HEK293 (cell line): ENCODE data around the gene ANKRD50.
A peak's percentile ranks its signal among the peaks of the same experiment; 100 is the strongest.

Experiments used
- FEZF1 ChIP-seq: fragments of 450-650 bp; formaldehyde crosslinking; IDR thresholded peaks from 2 replicates; pipeline ENCODE4 v1.5.1; 2016; ENCODE audit warnings: missing biosample characterization, missing genetic modification characterization
- GLIS2 ChIP-seq: fragments of 450-650 bp; formaldehyde crosslinking; IDR thresholded peaks from 2 replicates; pipeline ENCODE4 v1.5.1; 2016; ENCODE audit warnings: missing biosample characterization, missing genetic modification characterization
- KLF1 ChIP-seq: fragments of 450-650 bp; formaldehyde crosslinking; IDR thresholded peaks from 2 replicates; pipeline ENCODE4 v1.5.1; 2016; ENCODE audit warnings: missing biosample characterization, missing genetic modification characterization
- PRDM1 ChIP-seq: fragments of 450-650 bp; formaldehyde crosslinking; IDR thresholded peaks from 2 replicates; pipeline ENCODE4; 2016; ENCODE audit warnings: missing biosample characterization, missing genetic modification characterization
- PRDM2 ChIP-seq: fragments of 450-650 bp; formaldehyde crosslinking; IDR thresholded peaks from 2 replicates; pipeline ENCODE4 v1.5.1; 2016; ENCODE audit warnings: missing biosample characterization, missing genetic modification characterization, borderline replicate concordance
- SALL2 ChIP-seq: fragments of 450-650 bp; formaldehyde crosslinking; IDR thresholded peaks from 2 replicates; pipeline ENCODE4 v1.5.0; 2017; ENCODE audit warnings: missing biosample characterization, mild to moderate bottlenecking, missing genetic modification characterization, borderline replicate concordance
- TRIM28 ChIP-seq: IDR thresholded peaks from 2 replicates; pipeline ENCODE4 v1.6.1; 2011; ENCODE audit warnings: low read length, control low read depth, borderline replicate concordance
- YY1 ChIP-seq: fragments of 450-650 bp; formaldehyde crosslinking; IDR thresholded peaks from 2 replicates; pipeline ENCODE4 v1.5.1; 2018; ENCODE audit warnings: missing biosample characterization, missing genetic modification characterization
- ZBTB1 ChIP-seq: fragments of 450-650 bp; formaldehyde crosslinking; IDR thresholded peaks from 2 replicates; pipeline ENCODE4 v1.5.1; 2016; ENCODE audit warnings: missing biosample characterization, missing genetic modification characterization
- ZBTB21 ChIP-seq: fragments of 450-650 bp; formaldehyde crosslinking; IDR thresholded peaks from 2 replicates; pipeline ENCODE4 v1.5.1; 2017; ENCODE audit warnings: missing biosample characterization, missing genetic modification characterization
- ZBTB7A ChIP-seq: fragments of 450-650 bp; formaldehyde crosslinking; IDR thresholded peaks from 2 replicates; pipeline ENCODE4 v1.5.1; 2016; ENCODE audit warnings: low read depth, missing biosample characterization, missing genetic modification characterization
- ZNF16 ChIP-seq: fragments of 450-650 bp; formaldehyde crosslinking; IDR thresholded peaks from 2 replicates; pipeline ENCODE4 v1.5.1; 2016; ENCODE audit warnings: low read depth, missing biosample characterization, missing genetic modification characterization
- ZNF2 ChIP-seq: fragments of 450-650 bp; formaldehyde crosslinking; IDR thresholded peaks from 2 replicates; pipeline ENCODE4 v1.5.1; 2016; ENCODE audit warnings: missing biosample characterization, missing genetic modification characterization
- ZNF23 ChIP-seq: fragments of 450-650 bp; formaldehyde crosslinking; IDR thresholded peaks from 2 replicates; pipeline ENCODE4 v1.5.1; 2016; ENCODE audit warnings: missing biosample characterization, missing genetic modification characterization, borderline replicate concordance
- ZNF433 ChIP-seq: fragments of 450-650 bp; formaldehyde crosslinking; IDR thresholded peaks from 2 replicates; pipeline ENCODE4 v1.5.1; 2016; ENCODE audit warnings: missing biosample characterization, missing genetic modification characterization, low read depth
- ZNF530 ChIP-seq: fragments of 450-650 bp; formaldehyde crosslinking; IDR thresholded peaks from 2 replicates; pipeline ENCODE4 v1.5.1; 2016; ENCODE audit warnings: low read depth, missing biosample characterization, missing genetic modification characterization
- ZNF555 ChIP-seq: fragments of 450-650 bp; formaldehyde crosslinking; conservative IDR thresholded peaks from 2 replicates; pipeline ENCODE4 v1.5.1; 2017; ENCODE audit warnings: missing biosample characterization, mild to moderate bottlenecking, missing genetic modification characterization, inconsistent platforms
- ZNF585B ChIP-seq: fragments of 450-650 bp; formaldehyde crosslinking; IDR thresholded peaks from 2 replicates; pipeline ENCODE4 v1.5.1; 2016; ENCODE audit warnings: missing biosample characterization, missing genetic modification characterization
- ZNF600 ChIP-seq: fragments of 450-650 bp; formaldehyde crosslinking; IDR thresholded peaks from 2 replicates; pipeline ENCODE4 v1.5.1; 2016; ENCODE audit warnings: missing biosample characterization, missing genetic modification characterization
- ZNF654 ChIP-seq: fragments of 450-650 bp; formaldehyde crosslinking; IDR thresholded peaks from 2 replicates; pipeline ENCODE4 v1.5.1; 2016; ENCODE audit warnings: low read depth, missing biosample characterization, missing genetic modification characterization
- ZNF670 ChIP-seq: fragments of 450-650 bp; formaldehyde crosslinking; IDR thresholded peaks from 2 replicates; pipeline ENCODE4 v1.5.1; 2016; ENCODE audit warnings: missing biosample characterization, missing genetic modification characterization, low read depth
- ZNF692 ChIP-seq: fragments of 450-650 bp; formaldehyde crosslinking; IDR thresholded peaks from 2 replicates; pipeline ENCODE4 v1.5.1; 2016; ENCODE audit warnings: missing biosample characterization, missing genetic modification characterization
- TF ChIP-seq, protein P1 (sequence below): fragments of 450-650 bp; formaldehyde crosslinking; IDR thresholded peaks from 2 replicates; pipeline ENCODE4 v1.5.1; 2016; ENCODE audit warnings: missing biosample characterization, missing genetic modification characterization
- TF ChIP-seq, protein P2 (sequence below): fragments of 450-650 bp; formaldehyde crosslinking; IDR thresholded peaks from 2 replicates; pipeline ENCODE4 v1.5.1; 2016; ENCODE audit warnings: missing biosample characterization, missing genetic modification characterization
- TF ChIP-seq, protein P3 (sequence below): fragments of 450-650 bp; formaldehyde crosslinking; IDR thresholded peaks from 2 replicates; pipeline ENCODE4 v1.5.1; 2016; ENCODE audit warnings: missing biosample characterization, missing genetic modification characterization
- TF ChIP-seq, protein P4 (sequence below): fragments of 450-650 bp; formaldehyde crosslinking; IDR thresholded peaks from 2 replicates; pipeline ENCODE4 v1.5.1; 2016; ENCODE audit warnings: missing biosample characterization, missing genetic modification characterization, borderline replicate concordance

ANKRD50 gene

DNA sequence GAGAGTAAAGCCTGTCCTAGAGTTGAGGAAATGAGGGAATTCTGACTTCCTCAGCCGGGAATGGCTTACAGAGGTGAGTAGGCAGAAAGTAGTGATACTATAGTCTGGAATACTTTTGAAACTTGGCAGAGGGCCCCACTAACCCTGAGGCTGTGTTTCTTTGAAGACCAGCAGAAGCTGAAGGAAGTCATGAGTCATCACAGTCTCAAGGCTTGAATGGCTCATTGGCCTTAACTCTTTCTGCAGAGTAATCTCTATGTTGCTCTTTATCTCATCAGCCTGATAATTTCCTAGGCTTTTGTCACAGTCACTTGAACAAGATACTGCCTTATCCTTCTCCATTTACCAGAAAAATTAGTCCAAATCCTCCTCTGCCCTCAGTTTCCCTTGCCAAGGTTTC is 80.8 kb downstream of the ANKRD50 start (continued):
- TF ChIP-seq ZNF530 (tag by site-specific recombination) (no peak), ZBTB7A (tag by site-specific recombination) (no peak), ZNF692 (tag by site-specific recombination) (peak; percentile 87), PRDM1 (tag by site-specific recombination) (peak; percentile 38; the same call in 1 of the 2 replicates), SALL2 (tag by site-specific recombination) (no peak), GLIS2 (tag by site-specific recombination) (no peak), TRIM28 (peak; percentile 50; the same call in 1 of the 2 replicates), KLF1 (no peak), ZNF23 (tag by site-specific recombination) (no peak), ZNF16 (tag by site-specific recombination) (no peak), ZBTB21 (tag by site-specific recombination) (no peak), YY1 (tag by site-specific recombination) (no peak), ZBTB1 (tag by site-specific recombination) (no peak), FEZF1 (tag by site-specific recombination) (peak; percentile 11; the same call in 1 of the 2 replicates), ZNF433 (no peak), PRDM2 (tag by site-specific recombination) (no peak), ZNF670 (tag by site-specific recombination) (no peak), ZNF555 (tag by site-specific recombination) (no peak), ZNF654 (tag by site-specific recombination) (no peak), ZNF585B (no peak), ZNF2 (tag by site-specific recombination) (no peak), ZNF600 (tag by site-specific recombination) (peak; percentile 47; the same call in 1 of the 2 replicates)
- TF ChIP-seq, protein P1, sequence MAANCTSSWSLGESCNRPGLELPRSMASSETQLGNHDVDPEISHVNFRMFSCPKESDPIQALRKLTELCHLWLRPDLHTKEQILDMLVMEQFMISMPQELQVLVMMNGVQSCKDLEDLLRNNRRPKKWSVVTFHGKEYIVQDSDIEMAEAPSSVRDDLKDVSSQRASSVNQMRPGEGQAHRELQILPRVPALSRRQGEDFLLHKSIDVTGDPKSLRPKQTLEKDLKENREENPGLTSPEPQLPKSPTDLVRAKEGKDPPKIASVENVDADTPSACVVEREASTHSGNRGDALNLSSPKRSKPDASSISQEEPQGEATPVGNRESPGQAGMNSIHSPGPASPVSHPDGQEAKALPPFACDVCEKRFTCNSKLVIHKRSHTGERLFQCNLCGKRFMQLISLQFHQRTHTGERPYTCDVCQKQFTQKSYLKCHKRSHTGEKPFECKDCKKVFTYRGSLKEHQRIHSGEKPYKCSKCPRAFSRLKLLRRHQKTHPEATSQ (tag by site-specific recombination), result no peak
- TF ChIP-seq, protein P2, sequence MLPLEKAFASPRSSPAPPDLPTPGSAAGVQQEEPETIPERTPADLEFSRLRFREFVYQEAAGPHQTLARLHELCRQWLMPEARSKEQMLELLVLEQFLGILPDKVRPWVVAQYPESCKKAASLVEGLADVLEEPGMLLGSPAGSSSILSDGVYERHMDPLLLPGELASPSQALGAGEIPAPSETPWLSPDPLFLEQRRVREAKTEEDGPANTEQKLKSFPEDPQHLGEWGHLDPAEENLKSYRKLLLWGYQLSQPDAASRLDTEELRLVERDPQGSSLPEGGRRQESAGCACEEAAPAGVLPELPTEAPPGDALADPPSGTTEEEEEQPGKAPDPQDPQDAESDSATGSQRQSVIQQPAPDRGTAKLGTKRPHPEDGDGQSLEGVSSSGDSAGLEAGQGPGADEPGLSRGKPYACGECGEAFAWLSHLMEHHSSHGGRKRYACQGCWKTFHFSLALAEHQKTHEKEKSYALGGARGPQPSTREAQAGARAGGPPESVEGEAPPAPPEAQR (tag by site-specific recombination), result no peak
- TF ChIP-seq, protein P3, sequence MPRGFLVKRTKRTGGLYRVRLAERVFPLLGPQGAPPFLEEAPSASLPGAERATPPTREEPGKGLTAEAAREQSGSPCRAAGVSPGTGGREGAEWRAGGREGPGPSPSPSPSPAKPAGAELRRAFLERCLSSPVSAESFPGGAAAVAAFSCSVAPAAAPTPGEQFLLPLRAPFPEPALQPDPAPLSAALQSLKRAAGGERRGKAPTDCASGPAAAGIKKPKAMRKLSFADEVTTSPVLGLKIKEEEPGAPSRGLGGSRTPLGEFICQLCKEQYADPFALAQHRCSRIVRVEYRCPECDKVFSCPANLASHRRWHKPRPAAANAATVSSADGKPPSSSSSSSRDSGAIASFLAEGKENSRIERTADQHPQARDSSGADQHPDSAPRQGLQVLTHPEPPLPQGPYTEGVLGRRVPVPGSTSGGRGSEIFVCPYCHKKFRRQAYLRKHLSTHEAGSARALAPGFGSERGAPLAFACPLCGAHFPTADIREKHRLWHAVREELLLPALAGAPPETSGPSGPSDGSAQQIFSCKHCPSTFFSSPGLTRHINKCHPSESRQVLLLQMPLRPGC (tag by site-specific recombination), result no peak
- TF ChIP-seq, protein P4, sequence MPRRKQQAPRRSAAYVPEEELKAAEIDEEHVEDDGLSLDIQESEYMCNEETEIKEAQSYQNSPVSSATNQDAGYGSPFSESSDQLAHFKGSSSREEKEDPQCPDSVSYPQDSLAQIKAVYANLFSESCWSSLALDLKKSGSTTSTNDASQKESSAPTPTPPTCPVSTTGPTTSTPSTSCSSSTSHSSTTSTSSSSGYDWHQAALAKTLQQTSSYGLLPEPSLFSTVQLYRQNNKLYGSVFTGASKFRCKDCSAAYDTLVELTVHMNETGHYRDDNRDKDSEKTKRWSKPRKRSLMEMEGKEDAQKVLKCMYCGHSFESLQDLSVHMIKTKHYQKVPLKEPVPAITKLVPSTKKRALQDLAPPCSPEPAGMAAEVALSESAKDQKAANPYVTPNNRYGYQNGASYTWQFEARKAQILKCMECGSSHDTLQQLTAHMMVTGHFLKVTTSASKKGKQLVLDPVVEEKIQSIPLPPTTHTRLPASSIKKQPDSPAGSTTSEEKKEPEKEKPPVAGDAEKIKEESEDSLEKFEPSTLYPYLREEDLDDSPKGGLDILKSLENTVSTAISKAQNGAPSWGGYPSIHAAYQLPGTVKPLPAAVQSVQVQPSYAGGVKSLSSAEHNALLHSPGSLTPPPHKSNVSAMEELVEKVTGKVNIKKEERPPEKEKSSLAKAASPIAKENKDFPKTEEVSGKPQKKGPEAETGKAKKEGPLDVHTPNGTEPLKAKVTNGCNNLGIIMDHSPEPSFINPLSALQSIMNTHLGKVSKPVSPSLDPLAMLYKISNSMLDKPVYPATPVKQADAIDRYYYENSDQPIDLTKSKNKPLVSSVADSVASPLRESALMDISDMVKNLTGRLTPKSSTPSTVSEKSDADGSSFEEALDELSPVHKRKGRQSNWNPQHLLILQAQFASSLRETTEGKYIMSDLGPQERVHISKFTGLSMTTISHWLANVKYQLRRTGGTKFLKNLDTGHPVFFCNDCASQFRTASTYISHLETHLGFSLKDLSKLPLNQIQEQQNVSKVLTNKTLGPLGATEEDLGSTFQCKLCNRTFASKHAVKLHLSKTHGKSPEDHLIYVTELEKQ, result no peak
